Suprapubic skin (tissue), 4 donors: Measurements from ENCODE around the gene CAPN5.

ENCODE experiments used
- CTCF ChIP-seq, 2 donors: fragments of 200-600 bp in 1 of 2; fragments of 450-650 bp in 1 of 2; sonication (generic) in 1 of 2; IDR thresholded peaks; one replicate each; pipeline ENCODE4 v1.5.1; 2016 to 2019; ENCODE audit warnings: antibody characterized with exemption in 2 of 2, mild to moderate bottlenecking in 1 of 2, moderate library complexity in 1 of 2
- EP300 ChIP-seq: sonication (generic); formaldehyde crosslinking; IDR thresholded peaks from one replicate; pipeline ENCODE4 v1.6.1; 2017; ENCODE audit warnings: antibody characterized with exemption
- POLR2A ChIP-seq, 2 donors: fragments of 450-650 bp; IDR thresholded peaks; one replicate each; pipeline ENCODE4 v1.6.1; 2017; ENCODE audit warnings: antibody characterized with exemption in 2 of 2, mild to moderate bottlenecking in 2 of 2, moderate library complexity in 2 of 2
- POLR2AphosphoS5 ChIP-seq, 3 donors: sonication (generic); formaldehyde crosslinking; IDR thresholded peaks; one replicate each; pipeline ENCODE4 v1.6.1; 2017; ENCODE audit warnings: antibody characterized with exemption in 3 of 3

GRCh38 chr11:77141034-77141433, 74.3 kb downstream of the CAPN5 start:
- TF ChIP-seq CTCF (IDR thresholded peaks at IDR 0.05) = no peak
- no peak for TF ChIP-seq EP300
- no peak for TF ChIP-seq POLR2A (IDR thresholded peaks at IDR 0.05)
- no peak for TF ChIP-seq POLR2AphosphoS5 (IDR thresholded peaks at IDR 0.05)
